ENCODE results near the gene ELFN2.

The ELFN2 gene, protein sequence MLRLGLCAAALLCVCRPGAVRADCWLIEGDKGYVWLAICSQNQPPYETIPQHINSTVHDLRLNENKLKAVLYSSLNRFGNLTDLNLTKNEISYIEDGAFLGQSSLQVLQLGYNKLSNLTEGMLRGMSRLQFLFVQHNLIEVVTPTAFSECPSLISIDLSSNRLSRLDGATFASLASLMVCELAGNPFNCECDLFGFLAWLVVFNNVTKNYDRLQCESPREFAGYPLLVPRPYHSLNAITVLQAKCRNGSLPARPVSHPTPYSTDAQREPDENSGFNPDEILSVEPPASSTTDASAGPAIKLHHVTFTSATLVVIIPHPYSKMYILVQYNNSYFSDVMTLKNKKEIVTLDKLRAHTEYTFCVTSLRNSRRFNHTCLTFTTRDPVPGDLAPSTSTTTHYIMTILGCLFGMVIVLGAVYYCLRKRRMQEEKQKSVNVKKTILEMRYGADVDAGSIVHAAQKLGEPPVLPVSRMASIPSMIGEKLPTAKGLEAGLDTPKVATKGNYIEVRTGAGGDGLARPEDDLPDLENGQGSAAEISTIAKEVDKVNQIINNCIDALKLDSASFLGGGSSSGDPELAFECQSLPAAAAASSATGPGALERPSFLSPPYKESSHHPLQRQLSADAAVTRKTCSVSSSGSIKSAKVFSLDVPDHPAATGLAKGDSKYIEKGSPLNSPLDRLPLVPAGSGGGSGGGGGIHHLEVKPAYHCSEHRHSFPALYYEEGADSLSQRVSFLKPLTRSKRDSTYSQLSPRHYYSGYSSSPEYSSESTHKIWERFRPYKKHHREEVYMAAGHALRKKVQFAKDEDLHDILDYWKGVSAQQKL

DNA sequence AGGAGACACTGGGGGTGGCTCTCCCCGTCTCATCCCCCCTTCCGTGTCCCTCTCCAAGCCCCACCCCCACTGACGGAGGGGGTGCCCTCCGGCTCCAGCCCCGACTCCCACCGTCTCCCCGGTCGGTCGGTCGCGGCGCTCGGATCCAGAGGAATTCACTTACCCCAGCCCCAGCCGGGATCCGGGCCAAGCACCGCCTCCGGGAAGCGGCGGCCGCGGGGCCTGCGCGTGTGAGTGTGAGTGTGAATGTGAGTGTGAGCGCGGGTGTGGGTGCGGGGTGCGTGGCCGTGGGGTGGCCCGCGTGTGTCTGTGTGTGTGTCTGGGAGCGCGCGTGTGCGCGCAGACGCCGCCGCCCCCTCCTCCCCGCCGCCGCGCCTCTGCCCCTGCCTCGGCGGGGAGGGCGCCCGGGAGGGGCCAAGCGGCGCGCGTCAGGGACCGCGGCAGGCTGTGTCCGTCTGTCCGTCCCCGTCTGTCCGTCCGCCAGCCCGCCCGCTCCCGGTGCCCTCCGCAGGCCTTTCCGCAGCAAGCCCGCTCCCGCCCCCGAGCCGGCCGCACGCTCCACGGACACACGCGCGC lies at the start of gene ELFN2:
TSS of gene ELFN2 (minus strand) at position 345 of the 576 bp plus-strand sequence. CDS start 51,945 bp downstream, outside the sequence.
- Histone ChIP-seq H3K9ac (no peak within 1 kb of the TSS), H3K4me1 (no peaks in the 10 kb centered on the region), H3K27ac (no peak within 1 kb of the TSS), H3K9me3 (ENCODE audit: control insufficient read depth, low read length) (no peaks in the 10 kb centered on the region), H2AFZ (no peak within 1 kb of the TSS), H3K4me2 (ENCODE audit: low read length) (peak within 1 kb of the TSS; percentile 61), H3K4me3 (ENCODE audit: low read depth, low read length) (peak within 1 kb of the TSS; percentile 22), H3K27me3 (ENCODE audit: control insufficient read depth, insufficient read depth, low read length) (peaks cover 7% of the 10 kb centered on the region), H3K36me3 (ENCODE audit: control insufficient read depth, insufficient read depth, low read length) (no peaks in the 10 kb centered on the region), H3K79me2 (no peaks in the 10 kb centered on the region)
- TF ChIP-seq, protein P1, sequence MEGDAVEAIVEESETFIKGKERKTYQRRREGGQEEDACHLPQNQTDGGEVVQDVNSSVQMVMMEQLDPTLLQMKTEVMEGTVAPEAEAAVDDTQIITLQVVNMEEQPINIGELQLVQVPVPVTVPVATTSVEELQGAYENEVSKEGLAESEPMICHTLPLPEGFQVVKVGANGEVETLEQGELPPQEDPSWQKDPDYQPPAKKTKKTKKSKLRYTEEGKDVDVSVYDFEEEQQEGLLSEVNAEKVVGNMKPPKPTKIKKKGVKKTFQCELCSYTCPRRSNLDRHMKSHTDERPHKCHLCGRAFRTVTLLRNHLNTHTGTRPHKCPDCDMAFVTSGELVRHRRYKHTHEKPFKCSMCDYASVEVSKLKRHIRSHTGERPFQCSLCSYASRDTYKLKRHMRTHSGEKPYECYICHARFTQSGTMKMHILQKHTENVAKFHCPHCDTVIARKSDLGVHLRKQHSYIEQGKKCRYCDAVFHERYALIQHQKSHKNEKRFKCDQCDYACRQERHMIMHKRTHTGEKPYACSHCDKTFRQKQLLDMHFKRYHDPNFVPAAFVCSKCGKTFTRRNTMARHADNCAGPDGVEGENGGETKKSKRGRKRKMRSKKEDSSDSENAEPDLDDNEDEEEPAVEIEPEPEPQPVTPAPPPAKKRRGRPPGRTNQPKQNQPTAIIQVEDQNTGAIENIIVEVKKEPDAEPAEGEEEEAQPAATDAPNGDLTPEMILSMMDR (IDR thresholded peaks at IDR 0.05), result no peak

DNA sequence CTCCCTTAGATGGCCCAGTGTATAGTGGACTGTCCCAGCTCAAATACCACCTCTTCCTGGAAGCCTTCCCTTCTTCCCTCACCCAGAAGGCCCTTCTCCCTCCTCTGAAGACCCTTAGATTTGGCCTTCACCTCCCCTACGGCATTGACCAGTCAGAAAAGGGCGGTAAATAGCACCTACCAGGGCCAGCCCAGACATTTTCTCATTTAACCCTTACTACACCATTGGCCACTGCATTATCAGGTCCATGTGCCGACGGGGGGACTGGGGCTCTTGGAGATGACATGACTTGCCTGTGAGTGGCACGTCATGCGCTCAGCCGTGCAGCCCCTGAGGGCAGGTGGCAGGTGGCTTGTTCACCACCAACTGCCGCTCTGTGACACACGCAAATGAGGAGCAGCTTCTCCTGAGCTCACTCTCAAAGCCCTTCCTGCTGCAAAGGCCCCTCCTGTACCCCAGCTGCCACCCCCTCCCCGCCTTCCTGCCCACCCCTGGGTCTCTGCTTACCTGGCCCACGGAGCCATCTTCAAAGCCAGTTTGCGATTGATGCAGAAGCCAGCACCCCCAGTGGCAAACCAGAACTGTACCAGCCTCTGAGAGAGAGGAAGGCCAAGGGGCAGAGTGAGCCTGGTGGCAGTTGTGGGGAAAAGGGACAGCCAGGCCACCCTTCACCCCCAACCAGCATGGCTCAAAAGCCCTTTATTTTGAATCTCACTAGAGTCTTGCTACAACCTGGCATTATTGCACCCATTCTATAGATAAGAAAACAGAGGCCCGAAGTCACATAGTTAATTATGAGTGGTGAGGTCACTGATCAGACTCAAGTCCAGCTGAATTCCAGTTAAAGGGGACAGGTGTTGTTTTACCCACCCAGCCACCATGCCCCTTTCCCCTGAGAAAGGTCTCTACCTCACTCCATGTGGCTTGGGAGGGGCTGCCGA lies 49.4 kb upstream of the ELFN2 start:
- Histone ChIP-seq H2AFZ (no peak overlapping the region), H3K27ac (no peak overlapping the region), H3K36me3 (ENCODE audit: control insufficient read depth, insufficient read depth, low read length) (no peaks in the 10 kb centered on the region), H3K4me2 (ENCODE audit: low read length) (no peak overlapping the region), H3K27me3 (ENCODE audit: control insufficient read depth, insufficient read depth, low read length) (no peaks in the 10 kb centered on the region), H3K9ac (no peak overlapping the region), H3K4me3 (ENCODE audit: low read depth, low read length) (no peak overlapping the region), H3K4me1 (no peaks in the 10 kb centered on the region), H3K9me3 (ENCODE audit: control insufficient read depth, low read length) (no peaks in the 10 kb centered on the region), H3K79me2 (no peaks in the 10 kb centered on the region)
- TF ChIP-seq, protein P1 (IDR thresholded peaks at IDR 0.05), result no peak

DNA sequence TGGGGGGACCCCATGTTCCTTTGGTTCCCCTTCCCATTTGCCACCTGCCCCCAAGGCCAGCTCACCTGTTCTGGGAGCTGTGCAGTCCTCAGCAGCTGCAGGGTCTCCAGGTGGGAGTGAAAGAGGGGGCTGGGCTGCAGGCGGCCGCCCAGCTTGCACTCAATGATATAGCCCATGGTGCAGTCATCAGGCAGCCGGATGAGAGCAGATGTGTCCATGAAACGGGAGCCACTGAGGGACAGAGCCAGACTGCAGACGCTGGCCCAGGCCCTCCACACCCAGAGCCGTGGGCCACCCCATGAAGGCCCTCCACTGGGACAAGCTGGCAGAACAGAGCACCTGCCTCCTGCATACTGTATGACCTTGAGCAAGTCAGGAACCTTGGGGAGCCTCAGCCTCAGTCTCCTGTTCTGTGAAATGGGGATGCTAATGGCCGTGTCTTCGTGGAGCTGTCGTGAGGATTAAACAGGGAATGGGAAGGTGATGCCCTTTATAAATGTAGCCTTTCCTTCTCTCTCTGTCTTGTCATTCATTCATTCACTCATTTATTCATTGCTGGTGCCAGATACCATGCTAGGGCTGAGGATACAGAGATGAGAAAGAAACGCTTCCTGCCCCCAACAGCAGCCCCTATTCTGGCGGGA lies 47.3 kb upstream of the ELFN2 start:
- TF ChIP-seq, protein P1 (IDR thresholded peaks at IDR 0.05), result no peak
- H3K4me3 ChIP-seq (ENCODE audit: low read depth, low read length), result no peak overlapping the region
- H3K79me2 ChIP-seq, result no peaks in the 10 kb centered on the region
- H3K4me2 ChIP-seq (ENCODE audit: low read length), result no peak overlapping the region
- no peaks in the 10 kb centered on the region for H3K4me1 ChIP-seq
- no peak overlapping the region for H3K27ac ChIP-seq
- H3K9me3 ChIP-seq (ENCODE audit: control insufficient read depth, low read length), result no peaks in the 10 kb centered on the region
- no peaks in the 10 kb centered on the region for H3K27me3 ChIP-seq (ENCODE audit: control insufficient read depth, insufficient read depth, low read length)
- no peaks in the 10 kb centered on the region for H3K36me3 ChIP-seq (ENCODE audit: control insufficient read depth, insufficient read depth, low read length)
- H3K9ac ChIP-seq, result no peak overlapping the region
- no peak overlapping the region for H2AFZ ChIP-seq

DNA sequence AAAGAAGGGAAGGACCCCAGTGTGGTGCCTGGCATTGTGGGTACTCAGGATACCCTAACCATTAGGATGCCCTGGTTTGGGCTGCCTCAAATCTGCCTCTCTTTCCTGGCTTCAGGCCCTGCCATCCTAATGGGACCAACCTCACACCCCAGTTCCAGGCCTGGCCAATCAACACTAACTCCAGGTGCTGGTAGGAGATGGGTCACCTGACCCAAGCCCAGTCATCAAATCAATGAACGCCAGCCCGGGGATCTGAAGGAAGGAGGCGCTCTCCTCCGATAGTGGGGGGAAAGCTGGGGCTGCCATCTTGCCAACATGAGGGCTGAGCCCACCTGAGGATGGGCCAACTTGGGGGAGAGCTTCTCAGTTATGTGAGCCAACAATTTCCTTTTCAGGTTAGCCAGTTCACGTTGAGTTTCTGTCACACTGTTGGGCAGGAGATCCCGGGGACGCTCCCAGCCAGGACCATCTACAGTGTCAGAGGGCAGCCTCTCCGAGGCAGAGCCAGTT lies 46.2 kb upstream of the ELFN2 start:
- H3K4me2 ChIP-seq (ENCODE audit: low read length), result no peak overlapping the region
- no peak overlapping the region for H3K9ac ChIP-seq
- no peak overlapping the region for H3K4me3 ChIP-seq (ENCODE audit: low read depth, low read length)
- no peaks in the 10 kb centered on the region for H3K27me3 ChIP-seq (ENCODE audit: control insufficient read depth, insufficient read depth, low read length)
- H3K9me3 ChIP-seq (ENCODE audit: control insufficient read depth, low read length), result no peaks in the 10 kb centered on the region
- no peak overlapping the region for H3K27ac ChIP-seq
- no peak overlapping the region for H2AFZ ChIP-seq
- TF ChIP-seq, protein P1 (IDR thresholded peaks at IDR 0.05), result no peak
- no peaks in the 10 kb centered on the region for H3K4me1 ChIP-seq
- no peaks in the 10 kb centered on the region for H3K36me3 ChIP-seq (ENCODE audit: control insufficient read depth, insufficient read depth, low read length)
- H3K79me2 ChIP-seq, result no peaks in the 10 kb centered on the region

Measured in parathyroid adenoma (tissue), 2 donors.